K562 (cell line): ENCODE measurements around the gene TSHR. TPM values are rescaled to one million over a fixed set of nuclear protein-coding genes. Genes with fewer than 3 reads are reported as not detected.

ENCODE experiments used
- ATAC-seq: fragments of 200-7000 bp; cut with Tn5 transposase; 3 replicates; pipeline ENCODE4 v1.9.1; 2020; ENCODE audit warnings: moderate library complexity
- BruUV-seq: library from RNA; stranded (reverse); fragments of 400-500 nt; replicated peaks from 2 replicates; lab custom pipeline; 2021; lab: Mats Ljungman, UMichigan
- CTCF ChIA-PET: fragments of 300-600 bp; formaldehyde crosslinking; extraction: SDS; loops from one replicate; lab custom pipeline; 2021; ENCODE audit warnings: low intra/inter-chr PET ratio; lab: Yijun Ruan, JAX
- POLR2A ChIA-PET: fragments of 300-600, 350-650 bp; sonication (Branson Sonifier 250); formaldehyde crosslinking; extraction: SDS; loops from one replicate; lab custom pipeline; 2021; ENCODE audit warnings: antibody characterized with exemption, inconsistent platforms; lab: Yijun Ruan, JAX
- DNase-seq, 4 experiments: peaks; one replicate each; pipeline versions ENCODE4 v3.0.0 to v3.0.0-alpha.2; 2011 to 2018; ENCODE audit warnings: low spot score in 3 of 4, mixed read lengths in 3 of 4; ENCODE audit errors: extremely low read depth in 1 of 4
- FAIRE-seq: peaks from 2 replicates; lab custom pipeline; 2011; peaks lifted over from hg19 to GRCh38; lab: Jason Lieb, UNC
- H2AFZ ChIP-seq: 2 replicates; pipeline ENCODE4 v1.6.0; 2011; ENCODE audit warnings: low read depth, low read length, control low read depth, inconsistent platforms
- H3K27ac ChIP-seq: fragments of 200-600 bp; 3 replicates; pipeline ENCODE4 v1.8.0; 2011; ENCODE audit warnings: low read depth, mild to moderate bottlenecking, control low read depth, inconsistent platforms, low read length, moderate library complexity, mixed read lengths; ENCODE audit errors: extremely low read depth
- H3K27me3 ChIP-seq, 2 experiments: fragments of 300-600 bp in 1 of 2; 2 replicates in 1 of 2; 3 replicates in 1 of 2; pipeline versions ENCODE4 v1.6.0 to v1.8.0; 2011; ENCODE audit warnings: inconsistent platforms in 2 of 2, low read length in 2 of 2, mild to moderate bottlenecking in 1 of 2, mixed read lengths in 1 of 2, moderate library complexity in 1 of 2; ENCODE audit not compliant: control insufficient read depth in 2 of 2, insufficient read depth in 2 of 2
- H3K36me3 ChIP-seq: fragments of 300-600 bp; 3 replicates; pipeline ENCODE4 v1.8.0; 2011; ENCODE audit warnings: mild to moderate bottlenecking, low read length, inconsistent platforms; ENCODE audit not compliant: control insufficient read depth, insufficient read depth
- H3K4me1 ChIP-seq, 2 experiments: fragments of 200-600 bp in 1 of 2; replicated peaks in 1 of 2; 2 replicates in 1 of 2; 3 replicates in 1 of 2; pipeline versions ENCODE4 v1.5.1 to v1.8.0; 2011; ENCODE audit warnings: inconsistent platforms in 2 of 2, low read length in 2 of 2, mild to moderate bottlenecking in 1 of 2, mixed read lengths in 1 of 2, moderate library complexity in 1 of 2; ENCODE audit not compliant: control insufficient read depth in 2 of 2, insufficient read depth in 2 of 2
- H3K4me2 ChIP-seq: 2 replicates; pipeline ENCODE4 v1.6.1; 2011; ENCODE audit warnings: low read length, control low read depth, inconsistent platforms, mixed read lengths; ENCODE audit not compliant: insufficient read depth
- H3K4me3 ChIP-seq: fragments of 200-600 bp; sonication (generic), shearing (Covaris generic); 2 replicates; pipeline ENCODE4 v1.5.1; 2016; ENCODE audit warnings: control low read depth, inconsistent platforms
- H3K79me2 ChIP-seq: fragments of 200-600 bp; 3 replicates; pipeline ENCODE4 v1.8.0; 2011; ENCODE audit warnings: low read length, inconsistent platforms; ENCODE audit not compliant: control insufficient read depth, insufficient read depth
- H3K9ac ChIP-seq, 2 experiments: 2 replicates each; pipeline versions ENCODE4 v1.6.0 to v1.6.1; 2011; ENCODE audit warnings: low read depth in 2 of 2, low read length in 2 of 2, control low read depth in 1 of 2, inconsistent platforms in 1 of 2, mild to moderate bottlenecking in 1 of 2, mixed read lengths in 1 of 2; ENCODE audit not compliant: insufficient read depth in 1 of 2
- H3K9me1 ChIP-seq: one replicate; pipeline ENCODE4 v1.6.0; 2011; ENCODE audit warnings: inconsistent platforms, mild to moderate bottlenecking, low read length, moderate library complexity; ENCODE audit not compliant: control insufficient read depth, insufficient read depth
- H3K9me3 ChIP-seq: replicated peaks from 2 replicates; pipeline ENCODE4 v1.5.1; 2011; ENCODE audit warnings: low read depth, low read length, inconsistent platforms; ENCODE audit not compliant: control insufficient read depth, insufficient read depth
- H4K20me1 ChIP-seq: replicated peaks from 2 replicates; pipeline ENCODE4 v1.6.1; 2011; ENCODE audit warnings: low read length, inconsistent platforms, mixed read lengths; ENCODE audit not compliant: control insufficient read depth, insufficient read depth
- EP300 ChIP-seq: IDR thresholded peaks from 2 replicates; pipeline ENCODE4 v1.6.1; 2012; ENCODE audit warnings: low read length, improper control_type of control experiment
- FIP1L1 ChIP-seq: fragments of 200-400 bp; formaldehyde crosslinking; IDR thresholded peaks from 2 replicates; pipeline ENCODE4 v1.6.1; 2018; ENCODE audit warnings: mild to moderate bottlenecking, low read depth, low read length; ENCODE audit not compliant: poor library complexity, severe bottlenecking
- MAZ ChIP-seq, 2 experiments: fragments of 450-650 bp in 1 of 2; sonication (generic) in 1 of 2; formaldehyde crosslinking; IDR thresholded peaks in 1 of 2; conservative IDR thresholded peaks in 1 of 2; 2 replicates each; pipeline versions ENCODE4 v1.4.0 to v1.5.0; 2020; ENCODE audit warnings: mild to moderate bottlenecking in 1 of 2, missing genetic modification reagents in 1 of 2
- MEF2A ChIP-seq: IDR thresholded peaks from 2 replicates; pipeline ENCODE4 v1.6.1; 2011; ENCODE audit warnings: low read depth, mild to moderate bottlenecking, low read length, moderate library complexity; ENCODE audit not compliant: control insufficient read depth
- MYC ChIP-seq, 2 experiments: fragments of 250-450 bp in 1 of 2; sonication (Bioruptor Pico) in 1 of 2; IDR thresholded peaks; 2 replicates each; pipeline versions ENCODE4 v1.5.1 to v1.6.1; 2012 to 2021; ENCODE audit warnings: low read depth in 2 of 2, borderline replicate concordance in 1 of 2, improper control_type of control experiment in 1 of 2, low read length in 1 of 2, mild to moderate bottlenecking in 1 of 2, moderate library complexity in 1 of 2
- PCBP1 ChIP-seq: fragments of 200-400 bp; formaldehyde crosslinking; IDR thresholded peaks from 2 replicates; pipeline ENCODE4 v1.6.1; 2018; ENCODE audit warnings: mild to moderate bottlenecking, low read depth, low read length; ENCODE audit not compliant: poor library complexity, severe bottlenecking
- PHF20 ChIP-seq: fragments of 450-650 bp; IDR thresholded peaks from 2 replicates; pipeline ENCODE4 v1.6.1; 2018; ENCODE audit not compliant: partially characterized antibody
- SLC30A9 ChIP-seq: fragments of 250-450 bp; sonication (Bioruptor Pico); IDR thresholded peaks from 2 replicates; pipeline ENCODE4 v1.8.0; 2022; ENCODE audit warnings: mild to moderate bottlenecking, moderate library complexity
- ZNF165 ChIP-seq: fragments of 250-450 bp; sonication (Bioruptor Pico); IDR thresholded peaks from 2 replicates; pipeline ENCODE4 v1.4.0; 2020; ENCODE audit warnings: borderline replicate concordance
- ZNF311 ChIP-seq: fragments of 250-450 bp; sonication (Bioruptor Pico); IDR thresholded peaks from 2 replicates; pipeline ENCODE4 v1.4.0; 2020; ENCODE audit warnings: mild to moderate bottlenecking, moderate library complexity
- WGBS: fragments of 100-300 bp; shearing (Covaris generic); methylation state at CpG from one replicate; pipeline ENCODE4 v1.1.6; 2016; ENCODE audit warnings: low coverage, mixed read lengths; ENCODE audit not compliant: insufficient coverage; ENCODE audit errors: missing lambda C conversion rate; 5-methylcytosine and 5-hydroxymethylcytosine counted together
- in situ Hi-C: fragments of 300-500 bp; cut with MboI; formaldehyde crosslinking; loops from 4 replicates; pipeline ENCODE4 v1.15.0; 2018; ENCODE audit warnings: inconsistent platforms, mixed read lengths
- intact Hi-C: fragments of 100-400 bp; cut with micrococcal nuclease; formaldehyde crosslinking; loops from 2 replicates; pipeline ENCODE4 v1.14.2; 2022
- polyA plus RNA-seq, 8 experiments: library from polyadenylated mRNA; depleted of rRNA in 4 of 8; stranded (reverse) in 5 of 8; unstranded in 3 of 8; fragments of >200 nt; fragmentation: Nextera tagmentation in 2 of 8; fragmentation: Illumina TruSeq in 1 of 8; extraction: Ambion mirVana in 2 of 8; extraction: Trizol in 1 of 8; gene quantifications; 2 replicates each; pipeline versions ENCODE4 v1.2.1 to v1.2.3, GENCODE V29; 2011 to 2014; ENCODE audit warnings: inconsistent platforms in 1 of 8, missing spikeins in 1 of 8
- total RNA-seq, 7 experiments: library from RNA; depleted of rRNA in 6 of 7; stranded (reverse); fragments of >200 nt in 6 of 7; fragmentation: Illumina TruSeq in 2 of 7; extraction: Trizol in 2 of 7; gene quantifications; 2 replicates each; pipeline versions ENCODE4 v1.2.1 to v1.2.3, GENCODE V29; 2011 to 2021; ENCODE audit warnings: low replicate concordance in 1 of 7
- TF ChIP-seq, protein P1 (sequence below): fragments of 250-450 bp; sonication (Bioruptor Pico); IDR thresholded peaks from 2 replicates; pipeline ENCODE4 v1.8.0; 2022; ENCODE audit warnings: moderate library complexity, mild to moderate bottlenecking, inconsistent platforms
- TF ChIP-seq, protein P2 (sequence below): fragments of 250-450 bp; sonication (Bioruptor Pico); IDR thresholded peaks from 2 replicates; pipeline ENCODE4 v1.9.0; 2021; ENCODE audit warnings: mild to moderate bottlenecking

TSHR gene
- total and polyA plus RNA-seq, 9 of the 15 experiments (the other 6 are each of a cell fraction or from before 2014, with no cell fraction given): 0.01 to 0.10 TPM; not detected in 7

DNA sequence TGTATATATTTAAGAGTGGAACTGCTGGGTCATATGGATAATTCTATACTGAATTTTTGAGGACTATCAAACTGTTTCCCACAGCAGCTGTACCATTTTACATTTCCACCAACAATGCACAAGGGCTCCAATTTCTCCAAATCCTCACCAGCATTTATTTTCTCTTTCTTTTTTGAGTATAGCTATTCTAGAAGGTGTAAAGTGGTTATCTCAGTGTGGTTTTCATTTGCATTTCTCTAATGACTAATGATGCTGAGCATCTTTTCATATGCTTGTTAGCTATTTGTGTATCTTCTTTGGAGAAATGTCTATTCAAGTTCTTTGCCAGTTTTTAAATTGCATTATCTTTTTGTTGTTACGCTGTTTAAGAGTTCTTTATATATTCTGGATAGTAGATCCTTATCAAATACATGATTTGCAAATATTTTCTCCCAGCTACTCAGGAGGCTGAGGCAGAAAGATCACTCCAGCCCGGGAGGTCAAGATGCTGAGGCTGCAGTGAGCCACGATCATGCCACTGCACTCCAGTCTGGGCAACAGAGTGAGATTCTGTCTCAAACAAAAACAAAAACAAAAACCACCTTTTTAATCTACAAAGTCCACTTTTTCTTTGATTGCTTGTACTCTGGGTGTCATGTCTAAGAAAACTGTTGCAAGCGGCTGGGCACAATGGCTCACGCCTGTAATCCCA is 232.6 kb downstream of the TSHR start (continued):
- no peak for TF ChIP-seq MYC (IDR thresholded peaks at IDR 0.05; ENCODE audit: low read depth, low read length)
- no peak for TF ChIP-seq MYC (CRISPR knock-in tag; IDR thresholded peaks at IDR 0.05; ENCODE audit: borderline replicate concordance, low read depth)
- TF ChIP-seq, protein P1, sequence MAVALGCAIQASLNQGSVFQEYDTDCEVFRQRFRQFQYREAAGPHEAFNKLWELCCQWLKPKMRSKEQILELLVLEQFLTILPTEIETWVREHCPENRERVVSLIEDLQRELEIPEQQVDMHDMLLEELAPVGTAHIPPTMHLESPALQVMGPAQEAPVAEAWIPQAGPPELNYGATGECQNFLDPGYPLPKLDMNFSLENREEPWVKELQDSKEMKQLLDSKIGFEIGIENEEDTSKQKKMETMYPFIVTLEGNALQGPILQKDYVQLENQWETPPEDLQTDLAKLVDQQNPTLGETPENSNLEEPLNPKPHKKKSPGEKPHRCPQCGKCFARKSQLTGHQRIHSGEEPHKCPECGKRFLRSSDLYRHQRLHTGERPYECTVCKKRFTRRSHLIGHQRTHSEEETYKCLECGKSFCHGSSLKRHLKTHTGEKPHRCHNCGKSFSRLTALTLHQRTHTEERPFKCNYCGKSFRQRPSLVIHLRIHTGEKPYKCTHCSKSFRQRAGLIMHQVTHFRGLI (CRISPR knock-in tag): no peak
- no peak for TF ChIP-seq ZNF311 (CRISPR knock-in tag)

DNA sequence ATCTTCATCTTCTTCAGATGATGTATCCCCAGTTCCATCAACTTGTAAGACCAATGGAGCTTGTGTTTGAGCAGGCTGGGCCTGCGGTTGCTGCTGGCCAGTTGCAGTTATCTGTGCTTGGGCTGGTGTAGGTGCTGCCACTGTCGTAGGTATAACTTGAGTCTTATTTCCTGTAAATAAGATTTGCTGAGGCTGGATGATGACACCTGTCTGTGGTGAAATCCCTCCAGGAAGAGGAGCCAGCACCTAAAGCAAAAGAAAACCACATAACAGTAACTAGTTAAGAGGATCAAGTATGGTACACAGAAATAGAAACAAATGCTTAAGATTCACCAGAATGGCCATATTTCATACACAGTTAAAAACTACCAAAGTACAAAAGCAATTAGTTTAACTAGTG is 237.2 kb downstream of the TSHR start:
- H3K9ac ChIP-seq: no peak overlapping the region
- H3K79me2 ChIP-seq: peaks cover 23% of the 10 kb centered on the region; the same call in 2 of the 3 replicates
- 94% methylated on average over 2 of the region's 2 CpGs for WGBS
- H3K27me3 ChIP-seq: no peaks in the 10 kb centered on the region
- no peak overlapping the region for H3K4me3 ChIP-seq
- BruUV-seq: no TSS peak
- no peaks in the 10 kb centered on the region for H3K4me1 ChIP-seq
- no peak overlapping the region for H3K4me2 ChIP-seq
- no peak for DNase-seq
- H4K20me1 ChIP-seq: no peaks in the 10 kb centered on the region
- H3K36me3 ChIP-seq: peaks cover 81% of the 10 kb centered on the region
- no peak for TF ChIP-seq SLC30A9
- TF ChIP-seq PCBP1: no peak
- no peak for TF ChIP-seq EP300
- no peak for TF ChIP-seq MAZ (CRISPR knock-in tag; conservative IDR thresholded peaks at IDR 0.05 in 1 of 2, IDR thresholded peaks at IDR 0.05 in 1 of 2)
- no peak for TF ChIP-seq ZNF165 (CRISPR knock-in tag)
- no peak for TF ChIP-seq MEF2A
- TF ChIP-seq FIP1L1: no peak
- TF ChIP-seq, protein P2, sequence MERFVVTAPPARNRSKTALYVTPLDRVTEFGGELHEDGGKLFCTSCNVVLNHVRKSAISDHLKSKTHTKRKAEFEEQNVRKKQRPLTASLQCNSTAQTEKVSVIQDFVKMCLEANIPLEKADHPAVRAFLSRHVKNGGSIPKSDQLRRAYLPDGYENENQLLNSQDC (CRISPR knock-in tag): no peak
- no peak for TF ChIP-seq PHF20
- POLR2A ChIA-PET: no interaction called here
- no peak overlapping the region for H3K27ac ChIP-seq
- H3K9me3 ChIP-seq: no peaks in the 10 kb centered on the region
- in situ Hi-C loops: no loop called here
- no peaks in the 10 kb centered on the region for H3K9me1 ChIP-seq
- intact Hi-C loops: no loop called here
- ATAC-seq: no peak
- no peak for FAIRE-seq
- H2AFZ ChIP-seq: no peak overlapping the region
- CTCF ChIA-PET: no interaction called here
